ENCODE data around the gene ABHD17A.
"Not testable (repeated sequence)": the region's sequence is repeated elsewhere in the genome, so short reads cannot be mapped to it uniquely, and the experiment has no call there.

ABHD17A gene

DNA sequence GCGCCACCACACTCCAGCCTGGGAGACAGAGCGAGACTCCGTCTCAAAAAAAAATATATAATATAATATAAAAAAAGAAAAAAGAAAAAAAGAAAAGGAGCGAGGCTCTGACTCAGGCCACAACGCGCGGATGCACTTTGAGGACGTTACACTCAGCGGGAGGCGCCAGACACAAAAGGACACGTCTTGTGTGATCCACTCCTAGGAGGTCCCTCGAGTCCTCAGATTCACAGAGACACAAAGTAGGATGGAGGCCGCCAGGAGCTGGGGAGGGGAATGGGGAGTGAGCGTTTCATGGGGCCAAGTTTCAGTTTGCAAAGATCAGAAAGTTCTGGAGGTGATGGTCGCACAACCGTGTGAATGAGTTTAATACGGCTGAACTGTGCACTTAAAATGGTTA, 8.5 kb upstream of the ABHD17A start:
- H3K4me1 ChIP-seq (ENCODE audit: control insufficient read depth, insufficient read depth, low read length) = no peaks in the 10 kb centered on the region
- H3K9ac ChIP-seq (ENCODE audit: low read depth, low read length) = no peak overlapping the region
- H3K9me3 ChIP-seq (ENCODE audit: control insufficient read depth, insufficient read depth, low read length) = no peaks in the 10 kb centered on the region
- H3K4me3 ChIP-seq (ENCODE audit: low read depth, low read length) = no peak overlapping the region
- no peaks in the 10 kb centered on the region for H3K36me3 ChIP-seq (ENCODE audit: control insufficient read depth, insufficient read depth, low read length)
- H3K27ac ChIP-seq (ENCODE audit: low read depth, low read length) = no peak overlapping the region
- H3K27me3 ChIP-seq (ENCODE audit: control insufficient read depth, insufficient read depth, low read length) = no peaks in the 10 kb centered on the region

DNA sequence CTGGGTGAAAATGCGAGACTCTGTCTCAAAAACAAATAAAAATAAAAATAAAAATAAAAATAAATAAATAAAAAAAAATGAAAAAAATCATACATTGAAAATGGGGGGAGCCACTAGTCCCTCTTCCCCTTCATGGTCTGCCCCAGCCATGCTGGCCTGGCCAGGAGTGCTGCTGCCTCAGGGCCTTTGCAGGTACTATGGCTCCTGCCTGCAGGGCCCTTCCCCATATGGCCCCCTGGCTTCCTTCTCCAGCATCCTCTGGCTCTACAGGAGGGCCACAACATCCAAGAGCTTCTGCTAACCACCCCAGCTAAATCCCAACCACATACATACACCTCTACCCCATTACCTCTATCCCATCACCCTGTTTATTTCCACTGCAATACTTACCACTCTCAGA, 4.6 kb upstream of the ABHD17A start:
- Histone ChIP-seq H3K27ac (ENCODE audit: low read depth, low read length) (no peak overlapping the region), H3K27me3 (ENCODE audit: control insufficient read depth, insufficient read depth, low read length) (no peaks in the 10 kb centered on the region), H3K4me1 (ENCODE audit: control insufficient read depth, insufficient read depth, low read length) (peaks cover 4% of the 10 kb centered on the region; the same call in 1 of the 2 replicates), H3K4me3 (ENCODE audit: low read depth, low read length) (no peak overlapping the region), H3K9me3 (ENCODE audit: control insufficient read depth, insufficient read depth, low read length) (no peaks in the 10 kb centered on the region), H3K36me3 (ENCODE audit: control insufficient read depth, insufficient read depth, low read length) (no peaks in the 10 kb centered on the region), H3K9ac (ENCODE audit: low read depth, low read length) (no peak overlapping the region)

DNA sequence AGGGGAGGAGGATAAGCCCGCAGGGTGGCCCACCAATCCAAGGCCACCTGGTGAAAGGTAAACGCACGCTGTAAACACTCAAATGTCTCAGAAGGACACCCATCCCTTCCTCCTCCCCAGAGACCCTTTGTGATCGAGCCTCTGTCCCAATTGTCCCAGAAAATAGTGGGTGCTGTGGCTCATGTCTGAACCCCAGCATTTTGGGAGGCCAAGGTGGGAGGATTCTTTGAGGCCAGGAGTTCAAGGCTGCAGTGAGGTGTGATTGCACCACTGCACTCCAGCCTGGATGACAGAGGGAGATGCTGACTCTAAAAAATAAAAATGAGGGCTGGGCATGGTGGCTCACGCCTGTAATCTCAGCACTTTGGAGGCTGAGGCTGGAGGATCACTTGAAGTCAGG, 3.1 kb upstream of the ABHD17A start:
- Histone ChIP-seq H3K27ac (ENCODE audit: low read depth, low read length) (no peak overlapping the region), H3K27me3 (ENCODE audit: control insufficient read depth, insufficient read depth, low read length) (no peaks in the 10 kb centered on the region), H3K36me3 (ENCODE audit: control insufficient read depth, insufficient read depth, low read length) (no peaks in the 10 kb centered on the region)

DNA sequence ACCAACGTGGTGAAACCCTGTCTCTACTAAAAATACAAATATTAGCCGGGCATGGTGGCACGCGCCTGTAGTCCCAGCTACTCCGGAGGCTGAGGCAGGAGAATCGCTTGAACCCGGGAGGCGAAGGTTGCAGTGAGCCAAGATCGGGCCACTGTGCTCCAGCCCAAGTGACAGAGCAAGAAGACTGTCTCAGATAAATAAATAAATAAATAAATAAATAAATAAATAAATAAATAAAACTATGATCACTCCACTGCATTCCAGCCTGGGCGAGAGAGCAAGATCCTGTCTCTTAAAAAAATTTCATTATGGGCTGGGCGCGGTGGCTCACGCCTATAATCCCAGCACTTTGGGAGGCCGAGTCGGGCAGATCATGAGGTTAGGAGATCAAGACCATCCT, 1.1 kb upstream of the ABHD17A start:
- not testable (repeated sequence) for H3K4me3 ChIP-seq (ENCODE audit: low read depth, low read length); H3K27ac ChIP-seq (ENCODE audit: low read depth, low read length); H3K27me3 ChIP-seq (ENCODE audit: control insufficient read depth, insufficient read depth, low read length); H3K9ac ChIP-seq (ENCODE audit: low read depth, low read length); H3K36me3 ChIP-seq (ENCODE audit: control insufficient read depth, insufficient read depth, low read length); H3K9me3 ChIP-seq (ENCODE audit: control insufficient read depth, insufficient read depth, low read length)
- H3K4me1 ChIP-seq (ENCODE audit: control insufficient read depth, insufficient read depth, low read length) = peaks cover 11% of the 10 kb centered on the region

More for the DNA sequence above, 3.1 kb upstream of the ABHD17A start:
- Histone ChIP-seq H3K4me1 (ENCODE audit: control insufficient read depth, insufficient read depth, low read length) (peaks cover 11% of the 10 kb centered on the region), H3K4me3 (ENCODE audit: low read depth, low read length) (no peak overlapping the region), H3K9ac (ENCODE audit: low read depth, low read length) (no peak overlapping the region), H3K9me3 (ENCODE audit: control insufficient read depth, insufficient read depth, low read length) (no peaks in the 10 kb centered on the region)

DNA sequence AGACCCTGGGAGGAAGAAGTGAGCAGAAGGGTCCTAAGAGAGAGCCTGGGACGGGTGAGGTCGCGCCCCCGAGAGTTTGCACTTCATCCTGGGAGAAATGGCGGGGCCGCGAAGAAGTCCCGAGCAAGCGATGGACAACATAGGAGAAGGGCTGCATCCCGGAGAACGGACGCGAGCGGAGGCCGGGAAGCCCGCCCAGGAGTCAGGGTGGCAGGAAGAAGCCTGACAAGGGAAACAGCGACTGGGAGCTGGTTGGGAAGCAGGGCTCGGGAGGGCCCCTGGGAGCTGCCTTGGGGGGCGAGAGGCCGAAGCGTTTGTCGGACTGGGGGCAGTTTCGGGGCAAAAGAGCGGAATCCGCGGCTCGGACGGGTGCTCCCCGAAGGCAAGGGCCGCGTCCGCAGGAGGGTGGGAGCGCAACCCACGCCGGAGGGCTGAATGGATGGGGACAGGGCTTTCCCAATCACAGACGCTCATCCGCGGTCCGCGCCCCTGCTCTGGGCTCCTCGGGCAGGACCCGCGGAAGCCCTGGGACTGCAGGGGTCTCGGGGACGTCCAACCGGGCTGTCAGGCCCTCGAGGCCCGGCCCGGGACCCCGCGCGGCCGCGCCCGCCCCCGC, 469 bp downstream of the ABHD17A start:
- no peaks in the 10 kb centered on the region for H3K9me3 ChIP-seq (ENCODE audit: control insufficient read depth, insufficient read depth, low read length)
- H3K27ac ChIP-seq (ENCODE audit: low read depth, low read length) = no peak overlapping the region
- H3K27me3 ChIP-seq (ENCODE audit: control insufficient read depth, insufficient read depth, low read length) = no peaks in the 10 kb centered on the region
- peak overlapping the region; percentile 94 for H3K4me3 ChIP-seq (ENCODE audit: low read depth, low read length)
- H3K9ac ChIP-seq (ENCODE audit: low read depth, low read length) = no peak overlapping the region; the same call in 1 of the 2 replicates
- peaks cover 11% of the 10 kb centered on the region for H3K4me1 ChIP-seq (ENCODE audit: control insufficient read depth, insufficient read depth, low read length)
- H3K36me3 ChIP-seq (ENCODE audit: control insufficient read depth, insufficient read depth, low read length) = no peaks in the 10 kb centered on the region

DNA sequence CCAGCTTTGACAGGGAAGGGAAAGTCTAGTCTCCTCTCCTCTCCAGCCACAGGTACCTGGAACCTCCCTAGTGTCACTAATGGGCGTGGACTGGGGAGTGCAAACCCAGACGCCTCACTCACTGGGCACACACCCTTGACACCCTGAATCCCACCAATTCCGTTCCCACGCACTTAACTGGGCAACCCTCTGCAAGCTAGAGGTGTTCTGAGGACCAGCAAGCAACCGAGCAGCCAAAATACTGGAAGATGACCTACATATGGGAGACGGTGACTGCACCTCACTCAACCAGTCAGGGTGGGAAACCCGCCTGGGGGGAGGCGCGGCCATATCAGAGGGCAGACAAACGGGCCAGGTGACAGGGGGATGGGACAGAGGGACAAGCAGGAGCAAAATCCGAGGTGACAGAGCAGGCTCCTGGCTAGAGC, 991 bp downstream of the ABHD17A start:
- Histone ChIP-seq H3K4me3 (ENCODE audit: low read depth, low read length) (peak overlapping the region; percentile 94), H3K27me3 (ENCODE audit: control insufficient read depth, insufficient read depth, low read length) (no peaks in the 10 kb centered on the region), H3K9ac (ENCODE audit: low read depth, low read length) (no peak overlapping the region; the same call in 1 of the 2 replicates), H3K4me1 (ENCODE audit: control insufficient read depth, insufficient read depth, low read length) (peaks cover 11% of the 10 kb centered on the region), H3K9me3 (ENCODE audit: control insufficient read depth, insufficient read depth, low read length) (no peaks in the 10 kb centered on the region), H3K36me3 (ENCODE audit: control insufficient read depth, insufficient read depth, low read length) (no peaks in the 10 kb centered on the region), H3K27ac (ENCODE audit: low read depth, low read length) (no peak overlapping the region)

DNA sequence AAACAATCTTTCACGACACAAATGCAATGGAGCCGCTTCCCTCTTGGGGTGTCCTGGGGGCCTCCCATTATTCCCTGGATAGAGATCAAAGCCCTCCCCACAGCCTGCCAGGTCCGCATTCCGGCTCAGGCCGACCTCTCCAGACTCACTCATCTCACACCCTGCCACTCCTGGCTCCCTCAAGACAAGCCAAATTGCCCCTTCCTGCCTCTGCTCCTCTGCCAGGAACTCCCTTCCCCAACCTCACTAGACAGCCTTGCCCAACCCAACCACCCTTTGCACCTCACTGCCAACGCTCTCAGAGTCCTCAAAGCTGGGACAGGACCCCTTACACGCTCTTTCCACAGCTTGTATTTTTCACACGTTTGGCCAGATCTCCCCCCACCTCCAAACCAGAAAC, 1.5 kb downstream of the ABHD17A start:
- no peaks in the 10 kb centered on the region for H3K9me3 ChIP-seq (ENCODE audit: control insufficient read depth, insufficient read depth, low read length)
- no peak overlapping the region for H3K9ac ChIP-seq (ENCODE audit: low read depth, low read length)
- no peaks in the 10 kb centered on the region for H3K36me3 ChIP-seq (ENCODE audit: control insufficient read depth, insufficient read depth, low read length)
- peaks cover 11% of the 10 kb centered on the region for H3K4me1 ChIP-seq (ENCODE audit: control insufficient read depth, insufficient read depth, low read length)
- peak overlapping the region; percentile 94 for H3K4me3 ChIP-seq (ENCODE audit: low read depth, low read length)
- H3K27ac ChIP-seq (ENCODE audit: low read depth, low read length) = no peak overlapping the region
- no peaks in the 10 kb centered on the region for H3K27me3 ChIP-seq (ENCODE audit: control insufficient read depth, insufficient read depth, low read length)

DNA sequence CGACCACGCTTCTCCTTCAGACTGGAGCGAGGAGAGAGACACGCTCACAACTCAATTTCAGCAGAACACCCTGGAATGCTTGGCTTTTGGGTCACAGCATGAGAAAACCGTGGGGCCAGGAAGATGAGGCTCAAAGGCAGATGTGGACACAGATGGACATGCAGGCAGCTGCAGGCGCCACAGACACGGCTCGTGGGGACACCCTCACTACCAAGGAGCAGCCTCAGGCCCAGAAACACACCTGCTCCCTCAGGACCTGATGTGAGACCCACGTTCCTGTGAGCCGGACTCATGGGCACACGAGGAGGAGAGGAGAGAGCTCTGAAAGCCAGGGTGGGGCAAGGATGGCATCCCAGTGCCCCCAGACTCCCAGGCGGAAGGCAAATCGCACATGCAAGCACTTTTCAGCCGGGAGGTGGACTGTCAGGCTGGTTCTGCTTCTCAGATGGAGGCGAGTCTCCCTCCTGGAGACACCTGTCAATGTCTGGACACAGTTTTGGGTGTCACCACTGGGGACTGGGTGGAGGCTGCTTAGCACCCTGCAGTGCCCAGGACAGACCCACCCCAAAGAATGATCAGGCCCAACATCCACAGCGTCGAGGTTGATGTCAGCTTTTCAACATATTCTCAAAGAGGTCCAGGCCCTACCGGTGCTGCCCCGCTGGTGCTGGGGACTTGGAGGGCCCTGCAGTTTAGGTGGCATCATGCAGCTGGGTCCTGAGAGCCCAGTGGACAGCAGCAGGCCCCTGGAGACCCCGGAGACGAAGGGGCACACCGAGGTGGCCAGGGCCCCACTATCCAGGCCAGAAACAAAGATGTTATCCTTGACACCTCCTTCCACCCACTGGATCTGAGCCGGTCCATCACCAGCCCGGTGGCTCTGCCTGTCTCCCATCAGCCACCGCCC, 2.3 kb downstream of the ABHD17A start:
- Histone ChIP-seq H3K36me3 (ENCODE audit: control insufficient read depth, insufficient read depth, low read length) (no peaks in the 10 kb centered on the region), H3K4me3 (ENCODE audit: low read depth, low read length) (no peak overlapping the region), H3K9me3 (ENCODE audit: control insufficient read depth, insufficient read depth, low read length) (no peaks in the 10 kb centered on the region), H3K4me1 (ENCODE audit: control insufficient read depth, insufficient read depth, low read length) (peaks cover 11% of the 10 kb centered on the region), H3K27ac (ENCODE audit: low read depth, low read length) (no peak overlapping the region), H3K27me3 (ENCODE audit: control insufficient read depth, insufficient read depth, low read length) (no peaks in the 10 kb centered on the region), H3K9ac (ENCODE audit: low read depth, low read length) (no peak overlapping the region)

DNA sequence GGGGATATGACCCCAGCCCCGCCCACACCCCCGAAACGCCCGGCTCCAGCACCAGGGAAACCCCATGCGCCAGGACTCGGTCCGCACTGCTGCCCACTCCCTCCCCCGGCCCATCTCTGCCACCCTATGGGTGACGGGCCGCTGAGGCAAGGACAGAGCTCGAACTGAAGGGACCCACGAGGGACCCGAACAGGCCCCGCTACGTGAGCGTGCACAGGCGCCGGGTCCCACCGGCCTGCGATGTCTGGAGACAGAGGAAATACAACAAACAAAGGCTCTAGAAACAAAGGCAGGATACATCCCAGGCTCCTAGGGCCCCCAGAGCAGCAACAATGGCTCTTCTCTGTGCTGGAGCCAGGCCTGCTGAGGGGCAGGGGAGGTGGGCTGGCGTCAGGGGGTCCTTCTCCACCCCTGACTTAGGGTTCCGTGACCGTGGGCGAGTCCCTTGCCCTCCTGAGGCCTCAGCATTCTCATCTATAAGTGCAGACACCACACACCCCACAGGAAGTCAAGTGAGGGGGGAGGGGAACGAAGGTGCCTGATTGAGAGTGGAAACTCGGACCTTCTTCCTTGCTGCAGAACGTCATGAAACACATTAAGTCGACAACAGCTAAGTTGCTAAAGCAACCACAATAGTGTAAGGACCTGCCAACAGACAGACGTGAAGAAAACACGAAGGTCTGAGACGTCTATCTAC, 3.1 kb downstream of the ABHD17A start:
- no peaks in the 10 kb centered on the region for H3K9me3 ChIP-seq (ENCODE audit: control insufficient read depth, insufficient read depth, low read length)
- H3K27ac ChIP-seq (ENCODE audit: low read depth, low read length) = no peak overlapping the region
- no peaks in the 10 kb centered on the region for H3K36me3 ChIP-seq (ENCODE audit: control insufficient read depth, insufficient read depth, low read length)
- H3K9ac ChIP-seq (ENCODE audit: low read depth, low read length) = no peak overlapping the region
- H3K4me1 ChIP-seq (ENCODE audit: control insufficient read depth, insufficient read depth, low read length) = peaks cover 10% of the 10 kb centered on the region
- H3K27me3 ChIP-seq (ENCODE audit: control insufficient read depth, insufficient read depth, low read length) = no peaks in the 10 kb centered on the region
- no peak overlapping the region for H3K4me3 ChIP-seq (ENCODE audit: low read depth, low read length)

DNA sequence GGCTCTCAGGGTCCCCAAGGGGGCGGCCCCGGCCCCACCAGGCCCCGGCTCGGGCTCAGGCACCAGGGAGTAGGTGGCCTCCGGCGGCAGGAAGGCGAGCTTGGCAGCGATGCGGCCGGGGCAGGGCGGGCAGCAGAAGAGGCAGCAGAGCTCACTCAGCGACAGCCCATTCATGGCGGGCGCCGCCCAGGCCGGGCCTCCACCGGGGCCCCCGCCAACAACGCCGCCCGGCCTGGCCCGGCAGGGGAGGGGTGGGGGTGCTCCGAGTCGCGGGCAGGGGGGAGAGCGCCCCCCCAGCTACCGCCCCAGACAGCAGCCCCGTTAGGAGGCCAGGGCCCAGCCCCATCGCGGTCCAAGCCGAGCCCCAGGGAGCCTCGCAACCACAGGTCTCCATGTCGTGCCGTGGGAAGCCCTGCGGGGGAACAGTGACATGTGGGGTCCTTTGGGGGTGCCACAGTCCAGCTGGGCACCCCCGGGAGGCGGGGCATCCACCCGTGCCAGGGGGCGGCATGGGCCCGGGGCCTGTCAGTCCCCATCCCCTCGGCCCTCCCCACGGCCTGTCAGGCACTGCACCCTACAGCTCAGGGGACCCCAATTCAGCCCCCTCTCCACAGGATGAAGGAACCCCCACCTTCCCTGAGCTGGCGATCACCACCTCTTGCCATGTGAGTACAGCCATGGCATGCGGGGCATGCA, 3.8 kb downstream of the ABHD17A start:
- H3K4me1 ChIP-seq (ENCODE audit: control insufficient read depth, insufficient read depth, low read length); H3K9ac ChIP-seq (ENCODE audit: low read depth, low read length): not testable (repeated sequence)

More for the DNA sequence above, 3.8 kb downstream of the ABHD17A start:
- not testable (repeated sequence) for H3K9me3 ChIP-seq (ENCODE audit: control insufficient read depth, insufficient read depth, low read length); H3K4me3 ChIP-seq (ENCODE audit: low read depth, low read length); H3K27me3 ChIP-seq (ENCODE audit: control insufficient read depth, insufficient read depth, low read length); H3K27ac ChIP-seq (ENCODE audit: low read depth, low read length); H3K36me3 ChIP-seq (ENCODE audit: control insufficient read depth, insufficient read depth, low read length)
